Ovary (tissue), 3 donors: ENCODE measurements around the gene CSNK2B.

Experiments
- POLR2A ChIP-seq: fragments of 450-650 bp; IDR thresholded peaks from one replicate; pipeline ENCODE4 v1.6.1; 2017; ENCODE audit warnings: antibody characterized with exemption, mild to moderate bottlenecking, moderate library complexity
- TF ChIP-seq, protein P1 (sequence below), 3 donors: fragments of 450-650 bp in 2 of 3; fragments of 200-600 bp in 1 of 3; IDR thresholded peaks; one replicate each; pipeline versions ENCODE4 v1.5.1 to v1.8.0; 2016 to 2022; ENCODE audit warnings: antibody characterized with exemption in 3 of 3, mild to moderate bottlenecking in 1 of 3
- donor health status: DM: no; HTN: no; CAD: no.

DNA sequence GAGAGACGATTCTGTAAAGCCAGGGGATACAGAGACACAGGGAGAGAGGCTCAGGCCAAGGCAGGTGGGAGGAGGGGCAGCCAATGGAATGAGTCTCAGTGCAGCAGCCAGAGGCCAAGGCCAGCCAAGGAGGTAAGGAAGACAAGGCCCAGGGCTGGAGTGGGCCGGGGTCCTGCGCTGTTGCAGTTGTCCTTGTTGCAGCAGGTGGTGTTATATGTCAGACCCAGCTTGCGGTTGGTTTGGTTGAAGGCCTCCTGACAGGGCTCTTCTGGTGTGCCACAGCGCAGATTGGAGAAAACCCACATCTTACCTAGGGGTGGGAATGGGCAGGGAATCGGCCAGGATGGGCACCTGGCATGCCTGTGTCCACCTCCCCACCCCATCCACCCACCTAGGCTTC is 53.1 kb downstream of the CSNK2B start:
- no peak for TF ChIP-seq POLR2A
- TF ChIP-seq, protein P1, sequence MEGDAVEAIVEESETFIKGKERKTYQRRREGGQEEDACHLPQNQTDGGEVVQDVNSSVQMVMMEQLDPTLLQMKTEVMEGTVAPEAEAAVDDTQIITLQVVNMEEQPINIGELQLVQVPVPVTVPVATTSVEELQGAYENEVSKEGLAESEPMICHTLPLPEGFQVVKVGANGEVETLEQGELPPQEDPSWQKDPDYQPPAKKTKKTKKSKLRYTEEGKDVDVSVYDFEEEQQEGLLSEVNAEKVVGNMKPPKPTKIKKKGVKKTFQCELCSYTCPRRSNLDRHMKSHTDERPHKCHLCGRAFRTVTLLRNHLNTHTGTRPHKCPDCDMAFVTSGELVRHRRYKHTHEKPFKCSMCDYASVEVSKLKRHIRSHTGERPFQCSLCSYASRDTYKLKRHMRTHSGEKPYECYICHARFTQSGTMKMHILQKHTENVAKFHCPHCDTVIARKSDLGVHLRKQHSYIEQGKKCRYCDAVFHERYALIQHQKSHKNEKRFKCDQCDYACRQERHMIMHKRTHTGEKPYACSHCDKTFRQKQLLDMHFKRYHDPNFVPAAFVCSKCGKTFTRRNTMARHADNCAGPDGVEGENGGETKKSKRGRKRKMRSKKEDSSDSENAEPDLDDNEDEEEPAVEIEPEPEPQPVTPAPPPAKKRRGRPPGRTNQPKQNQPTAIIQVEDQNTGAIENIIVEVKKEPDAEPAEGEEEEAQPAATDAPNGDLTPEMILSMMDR (IDR thresholded peaks at IDR 0.05), result no peak
